Mesenteric fat pad (tissue), 1 donor: ENCODE measurements around the gene SUPT6H. TPM values are rescaled to one million over a fixed set of nuclear protein-coding genes. Genes with fewer than 3 reads are reported as not detected.
A peak's percentile ranks its signal among the peaks of the same experiment; 100 is the strongest.
"Not testable (repeated sequence)": the region's sequence is repeated elsewhere in the genome, so short reads cannot be mapped to it uniquely, and the experiment has no call there.

Experiments used
- DNase-seq: peaks from one replicate; pipeline ENCODE4 v3.0.0-alpha.2; 2020; ENCODE audit warnings: low spot score
- total RNA-seq: library from RNA; stranded (reverse); fragmentation: NEBNext Ultra II Directional; extraction: Animal tissue kit (Norgen Biotek cat#: 25700); gene quantifications from one replicate; pipeline ENCODE4 v1.2.1, GENCODE V29; 2021
- donor health status: DM: yes; HTN: yes; CAD: no.

The SUPT6H gene
- total RNA-seq, 1 donor from 2014 or later: 76.6 TPM

- DNase-seq: no peak
Observed at GRCh38 chr17:28646039-28646754, 15.8 kb upstream of the SUPT6H start.

- DNase-seq: no peak
Observed at GRCh38 chr17:28648698-28649097, 13.3 kb upstream of the SUPT6H start.

GRCh38 chr17:28655160-28655559, 6.8 kb upstream of the SUPT6H start:
- no peak for DNase-seq

- DNase-seq: no peak
Observed at GRCh38 chr17:28657756-28658155, 4.2 kb upstream of the SUPT6H start.

GRCh38 chr17:28658342-28658741, 3.7 kb upstream of the SUPT6H start:
- not testable (repeated sequence) for DNase-seq

DNA sequence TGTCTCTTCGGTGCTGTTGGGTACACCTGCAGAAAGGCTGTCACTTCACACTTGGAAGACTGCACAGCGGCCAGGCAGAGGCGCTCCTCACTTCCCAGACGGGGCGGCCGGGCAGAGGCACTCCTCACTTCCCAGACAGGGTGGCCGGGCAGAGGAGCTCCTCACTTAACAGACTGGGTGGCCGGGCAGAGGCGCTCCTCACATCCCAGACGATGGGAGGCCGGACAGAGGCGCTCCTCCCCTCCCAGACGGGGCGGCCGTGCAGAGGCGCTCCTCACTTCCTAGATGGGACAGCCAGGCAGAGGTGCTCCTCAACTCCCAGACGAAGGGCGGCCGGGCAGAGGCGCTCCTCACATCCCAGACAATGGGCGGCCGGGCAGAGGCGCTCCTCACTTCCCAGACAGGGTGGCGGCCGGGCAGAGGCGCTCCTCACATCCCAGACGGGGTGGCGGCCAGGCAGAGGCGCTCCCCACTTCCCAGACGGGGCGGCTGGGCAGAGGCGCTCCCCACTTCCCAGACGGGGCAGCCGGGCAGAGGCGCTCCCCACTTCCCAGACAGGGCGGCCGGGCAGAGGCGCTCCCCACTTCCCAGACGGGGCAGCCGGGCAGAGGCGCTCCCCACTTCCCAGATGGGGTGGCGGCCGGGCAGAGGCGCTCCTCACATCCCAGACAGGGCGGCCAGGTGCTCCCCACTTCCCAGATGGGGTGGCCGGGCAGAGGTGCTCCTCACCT, 3.1 kb upstream of the SUPT6H start:
- peak; percentile 69 for DNase-seq

DNA sequence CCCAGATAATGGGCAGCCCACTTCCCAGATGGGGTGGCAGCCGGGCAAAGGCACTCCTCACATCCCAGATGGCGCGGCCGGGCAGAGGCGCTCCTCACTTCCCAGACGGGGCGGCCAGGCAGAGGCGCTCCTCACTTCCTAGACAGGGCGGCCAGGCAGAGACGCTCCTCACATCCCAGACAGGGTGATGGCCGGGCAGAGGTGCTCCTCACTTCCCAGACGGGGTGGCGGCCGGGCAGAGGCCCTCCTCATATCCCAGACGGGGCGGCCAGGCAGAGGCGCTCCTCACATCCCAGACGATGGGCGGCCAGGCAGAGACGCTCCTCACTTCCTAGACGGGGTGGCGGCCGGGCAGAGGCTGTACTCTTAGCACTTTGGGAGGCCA, 2.5 kb upstream of the SUPT6H start:
- not testable (repeated sequence) for DNase-seq

GRCh38 chr17:28662527-28662829, 473 bp downstream of the SUPT6H start:
- DNase-seq: no peak

GRCh38 chr17:28663723-28664122, 1.7 kb downstream of the SUPT6H start:
- DNase-seq: no peak

GRCh38 chr17:28665994-28666393, 4.0 kb downstream of the SUPT6H start:
- DNase-seq: no peak

DNA sequence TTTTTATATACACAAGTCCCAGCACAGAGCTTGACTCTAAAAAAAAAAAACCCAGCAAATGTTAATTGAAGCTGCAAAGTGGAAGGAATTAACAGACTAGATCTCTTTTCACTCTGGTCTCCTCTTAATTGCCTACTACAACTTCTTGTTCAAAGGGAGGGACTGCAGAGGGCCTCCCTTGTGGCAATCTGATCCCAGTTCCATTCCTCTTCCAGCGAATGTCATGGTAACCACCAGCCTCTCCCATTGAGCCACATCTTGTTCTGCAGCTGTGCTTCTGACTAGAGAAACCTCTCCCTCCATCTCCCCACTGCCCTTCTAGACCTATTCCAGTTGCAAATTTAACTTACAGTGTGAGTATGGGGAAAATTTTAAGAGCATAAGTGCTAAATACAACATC, 5.9 kb downstream of the SUPT6H start:
- DNase-seq: no peak

GRCh38 chr17:28669918-28670317, 7.9 kb downstream of the SUPT6H start:
- peak; percentile 51 for DNase-seq

- no peak for DNase-seq
Observed at GRCh38 chr17:28675490-28675889, 13.5 kb downstream of the SUPT6H start.

DNA sequence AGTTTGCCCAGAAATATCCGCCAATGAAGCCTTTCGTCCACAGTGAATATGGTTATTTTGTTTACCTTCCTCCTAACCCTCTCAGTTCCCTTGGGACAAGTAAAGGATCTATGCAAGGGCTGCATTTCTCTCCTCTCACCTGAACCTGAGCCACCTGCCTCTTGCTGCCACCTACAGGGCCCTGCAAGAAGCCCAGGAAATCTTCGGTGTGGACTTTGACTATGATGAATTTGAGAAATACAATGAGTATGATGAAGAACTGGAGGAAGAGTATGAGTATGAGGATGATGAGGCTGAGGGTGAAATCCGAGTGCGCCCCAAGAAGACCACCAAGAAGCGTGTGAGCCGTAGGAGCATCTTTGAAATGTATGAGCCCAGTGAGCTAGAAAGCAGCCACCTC, 14.0 kb downstream of the SUPT6H start:
- no peak for DNase-seq

GRCh38 chr17:28682655-28683054, 20.6 kb downstream of the SUPT6H start:
- peak; percentile 49 for DNase-seq

DNA sequence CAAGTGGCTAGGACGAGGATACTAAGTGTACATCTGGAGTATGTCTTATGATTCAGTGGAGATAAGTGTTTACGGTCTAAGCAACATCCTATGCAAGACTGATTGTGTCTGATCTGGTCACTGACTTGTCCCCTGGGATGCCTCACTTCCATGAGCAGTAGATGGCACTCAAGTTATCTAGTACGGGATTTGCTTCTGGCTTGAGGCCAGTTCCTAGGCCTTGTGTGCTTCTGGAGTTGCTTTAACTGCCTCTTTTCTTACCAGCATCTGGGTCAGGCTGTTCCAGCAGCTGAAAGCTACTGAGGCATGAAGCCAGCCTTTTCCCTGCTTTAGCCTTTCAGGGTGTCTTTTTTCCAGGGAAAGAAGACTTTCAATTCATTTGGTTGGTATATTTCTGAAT, 23.0 kb downstream of the SUPT6H start:
- DNase-seq: peak; percentile 39

- peak; percentile 28 for DNase-seq
Observed at GRCh38 chr17:28685366-28685765, 23.4 kb downstream of the SUPT6H start.

GRCh38 chr17:28686296-28686695, 24.3 kb downstream of the SUPT6H start:
- no peak for DNase-seq

GRCh38 chr17:28688481-28688880, 26.5 kb downstream of the SUPT6H start:
- no peak for DNase-seq

DNA sequence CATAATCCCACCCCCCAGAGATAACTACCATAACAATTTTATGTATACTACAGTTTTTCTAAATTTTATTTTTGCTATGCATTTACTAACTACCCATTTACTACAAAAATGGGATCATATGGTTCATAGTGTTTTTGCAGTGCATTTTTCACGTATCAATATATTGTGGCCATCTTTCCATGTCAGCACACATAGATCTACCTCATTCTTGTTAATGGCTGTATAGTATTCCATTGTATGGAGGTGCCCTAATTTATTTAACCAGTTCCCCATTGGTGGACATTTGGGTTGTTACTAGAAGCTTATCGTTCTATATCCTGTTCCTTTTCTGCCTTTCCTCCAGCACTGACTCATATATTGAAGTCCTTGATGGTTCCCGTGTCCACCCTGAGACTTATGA, 27.0 kb downstream of the SUPT6H start:
- DNase-seq: no peak

GRCh38 chr17:28693869-28694268, 31.9 kb downstream of the SUPT6H start:
- no peak for DNase-seq

DNA sequence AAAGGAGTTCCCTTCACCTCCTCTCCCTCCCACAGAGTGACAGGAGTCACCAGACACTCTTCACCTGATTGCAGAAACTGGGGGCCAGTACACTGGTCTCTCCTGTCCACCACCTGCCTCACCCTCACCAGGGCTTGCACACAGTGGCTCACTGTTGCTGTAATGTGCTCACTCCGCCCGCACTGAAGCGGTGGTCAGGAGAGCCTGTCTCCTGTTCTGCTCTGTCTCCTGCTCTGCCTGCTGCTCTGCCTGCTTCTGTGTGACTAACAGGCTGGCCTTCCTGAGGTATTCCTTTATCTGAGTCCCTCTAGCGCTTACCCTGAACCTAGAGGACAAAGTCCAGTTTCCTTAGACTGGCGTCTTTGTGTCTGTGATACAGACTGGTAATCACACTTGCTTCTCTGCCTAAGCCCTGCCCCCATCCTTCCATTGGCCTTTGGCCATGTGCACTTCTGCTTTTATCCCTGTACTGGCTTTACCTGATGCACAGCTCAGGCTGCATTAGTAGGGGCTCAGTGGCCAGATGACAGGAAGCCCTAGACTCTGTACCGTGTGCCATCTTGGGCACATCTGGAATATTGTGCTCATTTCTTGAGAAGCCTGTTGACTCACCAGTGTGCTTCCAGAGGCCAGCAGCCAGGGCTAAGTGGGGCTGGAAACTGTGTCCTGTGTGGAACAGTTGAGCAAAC, 36.4 kb downstream of the SUPT6H start:
- no peak for DNase-seq

GRCh38 chr17:28700278-28700677, 38.3 kb downstream of the SUPT6H start:
- DNase-seq: no peak
